K562 treated with DMSO at 1 percent for 4 hours (cell line): ENCODE measurements around the gene ZNF230. TPM values are rescaled to one million over a fixed set of nuclear protein-coding genes. Genes with fewer than 3 reads are reported as not detected.

ENCODE experiments used
- total RNA-seq: library from RNA; unstranded; fragments of 300-600 nt; gene quantifications from 2 replicates; pipeline ENCODE4 v1.2.3, GENCODE V29; 2022; ENCODE audit not compliant: insufficient read depth

Gene ZNF230
- total RNA-seq, result 1.2 and 1.8 TPM in 2 replicates

DNA sequence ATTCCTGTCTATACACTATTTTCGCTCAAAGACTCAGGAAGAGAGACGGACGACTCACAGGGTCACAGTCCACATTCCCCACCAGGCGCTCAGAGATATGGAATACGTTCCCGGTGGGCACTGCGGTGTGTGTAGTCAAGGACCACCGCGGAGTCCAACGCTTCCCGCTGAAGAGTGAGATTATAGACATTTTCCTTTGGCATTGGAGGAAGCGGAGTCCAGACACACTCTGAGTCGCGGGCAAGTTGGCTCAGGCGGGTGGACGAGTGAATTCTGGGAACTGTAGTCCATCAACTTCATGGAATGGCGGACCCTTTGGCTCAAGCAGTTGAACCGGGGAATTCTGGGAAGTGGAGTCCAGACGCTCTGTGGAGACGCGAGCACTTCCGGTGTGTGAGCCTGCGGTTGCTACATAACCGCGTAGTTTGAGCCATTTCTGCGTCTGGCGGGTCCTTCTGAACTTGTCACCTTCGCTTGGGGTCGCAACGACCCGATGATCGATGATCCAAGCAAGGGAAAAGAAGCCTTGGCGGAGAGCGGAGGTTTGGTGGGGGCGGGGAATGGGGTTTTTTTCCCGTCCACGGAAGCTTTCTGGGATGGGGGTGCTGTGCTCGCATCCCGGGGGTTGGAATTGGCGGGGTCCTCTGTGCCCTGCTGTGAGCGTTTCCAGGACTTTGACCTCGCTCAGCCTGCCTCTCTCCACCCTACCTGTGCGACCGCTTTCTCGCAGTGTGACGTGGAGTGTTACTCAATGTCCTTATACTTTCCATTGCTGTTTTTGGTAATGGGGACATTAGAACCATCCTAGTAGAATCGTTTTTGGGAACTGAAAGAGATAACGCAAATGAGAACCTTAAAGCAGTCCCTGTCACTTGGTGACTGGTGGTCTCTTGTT is at the start of gene ZNF230:
TSS of gene ZNF230 (plus strand) at position 392 of the 895 bp plus-strand sequence. CDS start 4,122 bp downstream, outside the sequence.

DNA sequence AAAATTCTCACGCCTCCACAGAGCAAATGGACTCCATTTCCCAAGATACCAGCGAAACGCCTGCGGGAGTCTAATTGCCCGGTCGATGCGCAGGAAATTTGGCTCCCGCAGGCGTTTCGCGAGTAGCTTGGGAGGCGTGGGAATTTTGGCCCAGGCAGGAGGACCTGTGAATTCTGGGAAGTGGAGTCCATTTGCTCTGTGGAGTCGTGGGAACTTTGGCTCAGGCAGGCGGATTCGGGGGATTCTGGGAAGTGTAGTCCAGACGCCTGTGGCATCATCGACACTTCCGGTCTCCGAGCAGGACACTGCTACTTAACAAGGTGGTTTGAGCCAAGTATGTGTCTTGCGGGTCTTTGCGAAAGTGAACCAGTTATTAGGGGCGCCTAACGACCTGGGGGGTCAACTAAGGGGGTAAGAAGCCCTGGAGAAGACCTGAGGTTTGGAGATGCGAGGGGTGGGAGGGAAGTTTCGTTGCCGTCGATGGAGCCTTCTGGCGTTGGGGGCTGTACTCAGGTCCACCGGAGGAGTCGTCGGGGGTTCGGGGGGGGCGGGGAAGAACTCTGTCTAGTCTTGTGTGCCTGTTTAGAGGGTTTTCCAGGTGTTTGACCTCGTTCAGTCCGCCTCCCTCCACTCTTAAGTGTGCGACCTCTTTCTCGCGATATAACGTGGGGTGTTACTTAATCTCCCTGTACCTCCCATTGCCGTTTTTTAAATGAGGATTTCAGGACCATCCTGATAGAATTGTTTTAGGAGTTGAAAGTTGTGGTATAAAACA is 18.7 kb upstream of the ZNF230 start, which contains the start of gene ZNF155:
TSS of gene ZNF155 (plus strand) at position 277 of the 775 bp plus-strand sequence. CDS start 4,356 bp downstream, outside the sequence.

DNA sequence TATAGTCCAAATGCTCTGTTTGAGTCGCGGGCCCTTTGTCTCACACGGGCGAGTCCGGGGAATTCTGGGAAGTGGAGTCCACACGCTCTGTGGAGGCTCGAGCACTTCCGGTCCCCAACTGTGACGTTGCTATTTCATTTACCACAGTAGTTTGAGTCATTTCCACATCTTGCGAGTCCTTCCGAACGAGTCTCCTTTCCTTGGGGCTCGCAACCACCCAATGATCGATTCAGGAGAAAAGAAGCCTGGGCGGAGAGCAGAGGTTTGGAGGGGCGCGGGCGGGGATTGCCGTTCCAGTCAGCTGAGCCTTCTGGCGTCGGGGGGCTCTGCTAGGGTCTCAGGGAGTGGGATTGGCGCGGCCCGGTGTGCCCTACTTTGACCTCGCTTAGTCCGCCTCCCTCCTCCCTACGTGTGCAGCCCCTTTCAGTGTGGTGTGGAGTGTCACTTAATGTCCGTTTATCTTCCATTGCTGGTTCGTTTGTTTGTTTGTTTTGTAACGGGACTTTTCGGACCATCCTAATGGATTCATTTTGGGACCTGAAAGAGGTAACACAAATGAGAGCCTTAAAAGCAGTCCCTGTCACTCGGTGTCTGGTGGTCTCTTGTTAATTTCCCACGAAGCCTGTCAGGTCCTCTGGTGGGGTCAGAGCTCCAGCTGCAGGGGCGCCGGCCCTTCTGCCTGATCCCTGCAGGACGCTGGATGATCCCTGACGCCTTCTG is 22.6 kb downstream of the ZNF230 start, which contains the start of gene ZNF222:
TSS of gene ZNF222 (plus strand) at position 163 of the 720 bp plus-strand sequence. CDS start at position 221, 58 bp downstream.

DNA sequence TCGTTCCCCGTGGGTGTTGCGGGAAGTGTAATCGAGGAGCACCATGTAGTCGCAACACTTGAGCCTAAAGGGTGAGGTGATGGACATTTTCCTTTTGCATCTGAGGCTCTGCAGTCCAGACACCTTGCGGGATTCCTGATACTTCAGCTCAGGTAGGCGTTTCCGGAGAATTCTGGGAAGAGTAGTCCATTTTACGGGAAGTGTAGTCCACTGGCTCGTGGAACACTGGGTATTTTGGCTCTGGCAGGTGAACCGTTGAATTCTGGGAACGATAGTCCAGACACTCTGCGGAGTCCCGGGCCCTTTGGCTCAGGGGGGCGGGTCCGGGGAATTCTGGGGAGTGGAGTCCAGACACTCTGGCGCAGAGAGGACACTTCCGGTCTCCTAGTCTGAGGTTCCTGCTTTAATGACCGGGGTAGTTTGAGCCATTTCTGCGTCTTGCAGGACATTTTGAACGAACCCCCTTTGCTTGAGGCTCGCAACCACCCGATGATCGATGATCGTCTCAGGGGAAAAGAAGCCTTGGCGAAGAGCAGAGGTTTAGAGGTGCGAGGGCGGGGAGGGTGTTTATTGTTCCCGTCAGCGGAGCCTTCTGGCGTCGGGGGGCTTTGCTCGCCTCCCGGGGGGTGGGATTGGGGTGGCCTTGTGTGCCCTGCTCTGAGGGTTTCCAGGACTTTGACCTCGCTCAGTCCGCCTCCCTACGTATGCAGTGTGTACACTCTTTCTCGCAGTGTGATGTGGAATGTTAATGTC is 49.1 kb downstream of the ZNF230 start, which contains the start of gene ZNF223:
TSS of gene ZNF223 (plus strand) at position 387 of the 753 bp plus-strand sequence. CDS start 3,141 bp downstream, outside the sequence.

Other genes with a start within 250 kb of the ZNF230 start
- 22.3 and 34.0 TPM in 2 replicates for gene SMG9, start 248.0 kb upstream of the ZNF230 start, total RNA-seq
- gene KCNN4, start 222.0 kb upstream of the ZNF230 start, total RNA-seq, result 7.7 and 16.2 TPM in 2 replicates
- not detected in 2 replicates for gene LYPD5, start 200.5 kb upstream of the ZNF230 start, total RNA-seq
- gene ZNF283, start 175.6 kb upstream of the ZNF230 start, total RNA-seq, result 4.4 and 9.7 TPM in 2 replicates
- 0.73 and 1.1 TPM in 2 replicates for gene ZNF404, start 119.0 kb upstream of the ZNF230 start, total RNA-seq
- 4.4 and 4.9 TPM in 2 replicates for gene ZNF45, start 67.7 kb upstream of the ZNF230 start, total RNA-seq
- 0.51 TPM in 1 of 2 replicates, not detected in the other for gene ZNF221, start 51.7 kb upstream of the ZNF230 start, total RNA-seq
- 1.1 and 7.3 TPM in 2 replicates for gene ZNF155, start 18.8 kb upstream of the ZNF230 start, total RNA-seq
- gene ZNF222, start 22.4 kb downstream of the ZNF230 start, total RNA-seq, result 3.5 and 5.5 TPM in 2 replicates
- gene ZNF223, start 49.1 kb downstream of the ZNF230 start, total RNA-seq, result 2.8 and 4.3 TPM in 2 replicates
- 0.38 TPM in 1 of 2 replicates, not detected in the other for gene ZNF284, start 69.2 kb downstream of the ZNF230 start, total RNA-seq
- 2.6 and 7.1 TPM in 2 replicates for gene ZNF224, start 91.4 kb downstream of the ZNF230 start, total RNA-seq
- 1.5 and 2.4 TPM in 2 replicates for gene ZNF225, start 110.4 kb downstream of the ZNF230 start, total RNA-seq
- gene ZNF234, start 138.6 kb downstream of the ZNF230 start, total RNA-seq, result 0.73 and 1.3 TPM in 2 replicates
- gene ZNF226, start 162.1 kb downstream of the ZNF230 start, total RNA-seq, result 4.5 and 11.6 TPM in 2 replicates
- 4.1 and 6.1 TPM in 2 replicates for gene ZNF227, start 209.6 kb downstream of the ZNF230 start, total RNA-seq